SK-N-SH (cell line): ENCODE results near the gene PTPN4. TPM values are rescaled to one million over a fixed set of nuclear protein-coding genes. Genes with fewer than 3 reads are reported as not detected.

Experiments used
- CTCF ChIA-PET: fragments of 300-600, 350-600 bp; formaldehyde crosslinking; extraction: SDS; loops from one replicate; lab custom pipeline; 2021; lab: Yijun Ruan, JAX
- POLR2A ChIA-PET: fragments of 350-600 bp; sonication (Branson Sonifier 250); formaldehyde crosslinking; extraction: SDS; loops from one replicate; lab custom pipeline; 2020; ENCODE audit warnings: antibody characterized with exemption, inconsistent platforms; lab: Yijun Ruan, JAX
- DNase-seq: peaks from one replicate; pipeline ENCODE4 v3.0.0; 2012
- H2AFZ ChIP-seq: fragments of 200-600 bp; sonication (generic); 2 replicates; pipeline ENCODE4 v1.8.1; 2016; ENCODE audit warnings: antibody characterized with exemption, mild to moderate bottlenecking, low read depth
- H3F3A ChIP-seq: fragments of 200-600 bp; sonication (generic); replicated peaks from 2 replicates; pipeline ENCODE3; 2016; ENCODE audit warnings: antibody characterized with exemption, mild to moderate bottlenecking; ENCODE audit not compliant: insufficient read depth
- H3K27ac ChIP-seq, 2 experiments: fragments of 200-500 bp in 1 of 2; fragments of 200-600 bp in 1 of 2; sonication (Bioruptor generic) in 1 of 2; sonication (generic), shearing (Covaris generic) in 1 of 2; 2 replicates each; pipeline versions ENCODE4 v1.5.1 to v1.6.1; 2014 to 2016; ENCODE audit warnings: low read depth in 2 of 2, inconsistent platforms in 1 of 2, low read length in 1 of 2, mild to moderate bottlenecking in 1 of 2, mixed read lengths in 1 of 2
- H3K27me3 ChIP-seq: fragments of 200-600 bp; sonication (generic), shearing (Covaris generic); 2 replicates; pipeline ENCODE4 v1.6.1; 2016; ENCODE audit warnings: mixed run types; ENCODE audit not compliant: insufficient read depth
- H3K36me3 ChIP-seq, 2 experiments: fragments of 200-500 bp in 1 of 2; fragments of 200-600 bp in 1 of 2; sonication (Bioruptor generic) in 1 of 2; sonication (generic) in 1 of 2; replicated peaks in 1 of 2; 2 replicates each; pipeline versions ENCODE3 to v1.5.1; 2014 to 2016; ENCODE audit warnings: low read length in 1 of 2, mild to moderate bottlenecking in 1 of 2; ENCODE audit not compliant: insufficient read depth in 2 of 2, control insufficient read depth in 1 of 2
- H3K4me1 ChIP-seq, 2 experiments: fragments of 200-500 bp in 1 of 2; fragments of 200-600 bp in 1 of 2; sonication (Bioruptor generic) in 1 of 2; sonication (generic), shearing (Covaris generic) in 1 of 2; 2 replicates each; pipeline versions ENCODE4 v1.5.1 to v1.6.1; 2014 to 2016; ENCODE audit warnings: low read depth in 1 of 2, low read length in 1 of 2, mixed run types in 1 of 2; ENCODE audit not compliant: insufficient read depth in 2 of 2, control insufficient read depth in 1 of 2
- H3K4me2 ChIP-seq: fragments of 200-600 bp; sonication (generic), shearing (Covaris generic); 2 replicates; pipeline ENCODE4 v1.6.1; 2017; ENCODE audit warnings: mixed run types
- H3K4me3 ChIP-seq, 2 experiments: fragments of 200-500 bp in 1 of 2; fragments of 200-600 bp in 1 of 2; sonication (Bioruptor generic) in 1 of 2; sonication (generic), shearing (Covaris generic) in 1 of 2; 2 replicates each; pipeline versions ENCODE4 v1.5.1 to v1.8.1; 2014 to 2016; ENCODE audit warnings: low read depth in 2 of 2, inconsistent platforms in 1 of 2, low read length in 1 of 2, mild to moderate bottlenecking in 1 of 2, mixed read lengths in 1 of 2, moderate library complexity in 1 of 2
- H3K79me2 ChIP-seq: fragments of 200-600 bp; sonication (generic); 2 replicates; pipeline ENCODE4 v1.8.1; 2017; ENCODE audit warnings: mild to moderate bottlenecking; ENCODE audit not compliant: insufficient read depth
- H3K9ac ChIP-seq: fragments of 200-600 bp; sonication (generic); 2 replicates; pipeline ENCODE4 v1.6.1; 2017; ENCODE audit warnings: mixed run types
- H3K9me2 ChIP-seq: fragments of 200-600 bp; sonication (generic); 2 replicates; pipeline ENCODE4 v1.6.1; 2017; ENCODE audit warnings: mixed run types
- H3K9me3 ChIP-seq: fragments of 200-600 bp; sonication (generic); 2 replicates; pipeline ENCODE4 v1.6.1; 2017; ENCODE audit warnings: mixed run types, mild to moderate bottlenecking, moderate library complexity
- H4K20me1 ChIP-seq: fragments of 200-600 bp; sonication (generic); 2 replicates; pipeline ENCODE4 v1.6.1; 2017; ENCODE audit warnings: mild to moderate bottlenecking, mixed run types; ENCODE audit not compliant: insufficient read depth
- CHD2 ChIP-seq: fragments of 150-350 bp; IDR thresholded peaks from 2 replicates; pipeline ENCODE4 v1.6.1; 2018; ENCODE audit warnings: low read length; ENCODE audit not compliant: partially characterized antibody
- EZH2phosphoT487 ChIP-seq: fragments of 200-600 bp; sonication (generic); IDR thresholded peaks from 2 replicates; pipeline ENCODE4 v1.6.1; 2017; ENCODE audit warnings: low read depth, mixed run types, mild to moderate bottlenecking, antibody characterized with exemption, moderate library complexity, borderline replicate concordance
- FOSL2 ChIP-seq: IDR thresholded peaks from 2 replicates; pipeline ENCODE4 v1.4.0; 2012; ENCODE audit warnings: low read depth, mild to moderate bottlenecking, moderate library complexity, borderline replicate concordance
- FOXJ3 ChIP-seq: sonication (generic); formaldehyde crosslinking; IDR thresholded peaks from 2 replicates; pipeline ENCODE4 v1.5.1; 2020; ENCODE audit warnings: mild to moderate bottlenecking, missing genetic modification reagents
- FOXM1 ChIP-seq: IDR thresholded peaks from 2 replicates; pipeline ENCODE4 v1.4.0; 2012; ENCODE audit warnings: low read depth, mild to moderate bottlenecking
- JUND ChIP-seq: IDR thresholded peaks from 2 replicates; pipeline ENCODE4 v1.4.0; 2012
- MEF2A ChIP-seq: IDR thresholded peaks from 2 replicates; pipeline ENCODE4 v1.4.0; 2012; ENCODE audit warnings: low read depth, borderline replicate concordance
- MXI1 ChIP-seq: IDR thresholded peaks from 2 replicates; pipeline ENCODE4 v1.6.1; 2012; ENCODE audit warnings: mild to moderate bottlenecking, low read depth, low read length, improper control_type of control experiment
- POLR2AphosphoS5 ChIP-seq: IDR thresholded peaks from 2 replicates; pipeline ENCODE4 v1.6.1; 2012; ENCODE audit warnings: low read depth, low read length
- RCOR1 ChIP-seq: fragments of 150-350 bp; IDR thresholded peaks from 2 replicates; pipeline ENCODE4 v1.6.1; 2017; ENCODE audit warnings: antibody characterized with exemption, low read length
- RFX5 ChIP-seq: IDR thresholded peaks from 2 replicates; pipeline ENCODE4 v1.6.1; 2012; ENCODE audit warnings: mild to moderate bottlenecking, improper control_type of control experiment, low read length
- SIN3A ChIP-seq: IDR thresholded peaks from 2 replicates; pipeline ENCODE4 v1.6.1; 2012; ENCODE audit warnings: low read depth, mild to moderate bottlenecking, low read length, moderate library complexity, borderline replicate concordance
- TCF12 ChIP-seq: IDR thresholded peaks from 2 replicates; pipeline ENCODE4 v1.4.0; 2012
- YY1 ChIP-seq: IDR thresholded peaks from 2 replicates; pipeline ENCODE4 v1.4.0; 2012; ENCODE audit warnings: low read depth, mild to moderate bottlenecking
- WGBS: methylation state at CpG from one replicate; pipeline ENCODE4 v1.1.6; 2017; ENCODE audit warnings: low lambda C conversion rate; 5-methylcytosine and 5-hydroxymethylcytosine counted together
- polyA plus RNA-seq, 3 experiments: library from polyadenylated mRNA; depleted of rRNA; stranded (reverse); fragments of >200 nt; gene quantifications; 2 replicates each; pipeline ENCODE4 v1.2.3, GENCODE V29; 2012
- TF ChIP-seq, protein P1 (sequence below): IDR thresholded peaks from 2 replicates; pipeline ENCODE4; 2012
- TF ChIP-seq, protein P2 (sequence below): IDR thresholded peaks from 2 replicates; pipeline ENCODE4 v1.4.0; 2012; ENCODE audit warnings: low read depth, borderline replicate concordance
- TF ChIP-seq, protein P3 (sequence below): IDR thresholded peaks from 2 replicates; pipeline ENCODE4 v1.4.0; 2012; ENCODE audit warnings: low read depth
- TF ChIP-seq, protein P4 (sequence below): fragments of 150-350 bp; IDR thresholded peaks from 2 replicates; pipeline ENCODE4 v1.6.1; 2017; ENCODE audit warnings: antibody characterized with exemption, low read length, low read depth, borderline replicate concordance
- TF ChIP-seq, protein P5 (sequence below): IDR thresholded peaks from 2 replicates; pipeline ENCODE4 v1.6.1; 2012; ENCODE audit warnings: mild to moderate bottlenecking, low read depth, low read length, moderate library complexity

The PTPN4 gene
- polyA plus RNA-seq, 1 of the 3 experiments (the other 2 are of a cell fraction), result 6.2 TPM

DNA sequence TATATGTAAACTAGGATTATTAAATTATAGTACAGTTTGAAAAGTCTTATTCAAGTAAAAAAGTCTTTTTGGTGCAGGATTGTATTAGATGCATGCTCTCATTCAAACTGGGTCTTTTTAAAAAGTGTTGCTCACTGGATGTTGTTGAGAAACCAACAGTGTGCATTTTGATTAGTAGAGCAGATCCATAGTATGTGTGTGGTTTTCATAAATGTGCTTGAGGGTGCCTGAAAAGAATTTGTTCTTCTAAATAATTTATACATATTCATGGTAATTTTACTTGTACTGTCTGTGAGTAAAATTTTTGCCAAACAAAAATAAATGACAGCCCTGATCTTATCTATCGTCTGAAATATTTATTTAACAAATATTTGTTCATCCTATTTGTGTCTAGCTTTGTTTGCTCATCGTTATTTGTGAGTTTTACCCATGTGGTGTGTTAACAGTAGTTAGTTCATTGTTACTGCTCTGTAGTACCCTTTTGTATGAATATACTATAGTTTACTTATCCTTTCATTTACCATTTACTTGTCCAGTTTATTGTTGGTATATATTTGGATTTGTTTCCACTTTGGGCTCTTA, 50.4 kb downstream of the PTPN4 start:
- Histone ChIP-seq H3K36me3 (peaks cover 0 to 13% of the 10 kb centered on the region in 2 experiments), H3K9me2 (no peaks in the 10 kb centered on the region), H3K9ac (0 out of 2 replicates have a peak overlapping the region, but pooled peaks have one; percentile 10), H4K20me1 (no peaks in the 10 kb centered on the region), H3K4me1 (peaks cover 0 to 21% of the 10 kb centered on the region in 2 experiments; a peak in 2 of 4 replicates), H3K4me2 (peak overlapping the region; percentile 42), H3K79me2 (peaks cover 15% of the 10 kb centered on the region), H3F3A (peaks cover 24% of the 10 kb centered on the region), H3K27ac (peak overlapping the region; percentile 6 to 67), H3K9me3 (peaks cover 3% of the 10 kb centered on the region; the same call in 1 of the 2 replicates), H3K27me3 (no peaks in the 10 kb centered on the region), H2AFZ (no peak overlapping the region), H3K4me3 (no peak overlapping the region; a peak in 1 of 4 replicates)
- no peak for DNase-seq
- TF ChIP-seq CHD2 (no peak), RCOR1 (no peak), YY1 (no peak), RFX5 (no peak), JUND (no peak), FOXM1 (no peak), TCF12 (no peak), SIN3A (no peak), POLR2AphosphoS5 (no peak), EZH2phosphoT487 (no peak), FOSL2 (no peak), MEF2A (no peak), MXI1 (no peak), FOXJ3 (CRISPR knock-in tag) (no peak)
- TF ChIP-seq, protein P1, sequence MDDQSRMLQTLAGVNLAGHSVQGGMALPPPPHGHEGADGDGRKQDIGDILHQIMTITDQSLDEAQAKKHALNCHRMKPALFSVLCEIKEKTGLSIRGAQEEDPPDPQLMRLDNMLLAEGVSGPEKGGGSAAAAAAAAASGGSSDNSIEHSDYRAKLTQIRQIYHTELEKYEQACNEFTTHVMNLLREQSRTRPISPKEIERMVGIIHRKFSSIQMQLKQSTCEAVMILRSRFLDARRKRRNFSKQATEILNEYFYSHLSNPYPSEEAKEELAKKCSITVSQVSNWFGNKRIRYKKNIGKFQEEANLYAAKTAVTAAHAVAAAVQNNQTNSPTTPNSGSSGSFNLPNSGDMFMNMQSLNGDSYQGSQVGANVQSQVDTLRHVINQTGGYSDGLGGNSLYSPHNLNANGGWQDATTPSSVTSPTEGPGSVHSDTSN, result no peak
- TF ChIP-seq, protein P2, sequence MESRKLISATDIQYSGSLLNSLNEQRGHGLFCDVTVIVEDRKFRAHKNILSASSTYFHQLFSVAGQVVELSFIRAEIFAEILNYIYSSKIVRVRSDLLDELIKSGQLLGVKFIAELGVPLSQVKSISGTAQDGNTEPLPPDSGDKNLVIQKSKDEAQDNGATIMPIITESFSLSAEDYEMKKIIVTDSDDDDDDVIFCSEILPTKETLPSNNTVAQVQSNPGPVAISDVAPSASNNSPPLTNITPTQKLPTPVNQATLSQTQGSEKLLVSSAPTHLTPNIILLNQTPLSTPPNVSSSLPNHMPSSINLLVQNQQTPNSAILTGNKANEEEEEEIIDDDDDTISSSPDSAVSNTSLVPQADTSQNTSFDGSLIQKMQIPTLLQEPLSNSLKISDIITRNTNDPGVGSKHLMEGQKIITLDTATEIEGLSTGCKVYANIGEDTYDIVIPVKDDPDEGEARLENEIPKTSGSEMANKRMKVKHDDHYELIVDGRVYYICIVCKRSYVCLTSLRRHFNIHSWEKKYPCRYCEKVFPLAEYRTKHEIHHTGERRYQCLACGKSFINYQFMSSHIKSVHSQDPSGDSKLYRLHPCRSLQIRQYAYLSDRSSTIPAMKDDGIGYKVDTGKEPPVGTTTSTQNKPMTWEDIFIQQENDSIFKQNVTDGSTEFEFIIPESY, result no peak
- TF ChIP-seq, protein P3, sequence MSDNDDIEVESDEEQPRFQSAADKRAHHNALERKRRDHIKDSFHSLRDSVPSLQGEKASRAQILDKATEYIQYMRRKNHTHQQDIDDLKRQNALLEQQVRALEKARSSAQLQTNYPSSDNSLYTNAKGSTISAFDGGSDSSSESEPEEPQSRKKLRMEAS, result no peak
- TF ChIP-seq, protein P4, sequence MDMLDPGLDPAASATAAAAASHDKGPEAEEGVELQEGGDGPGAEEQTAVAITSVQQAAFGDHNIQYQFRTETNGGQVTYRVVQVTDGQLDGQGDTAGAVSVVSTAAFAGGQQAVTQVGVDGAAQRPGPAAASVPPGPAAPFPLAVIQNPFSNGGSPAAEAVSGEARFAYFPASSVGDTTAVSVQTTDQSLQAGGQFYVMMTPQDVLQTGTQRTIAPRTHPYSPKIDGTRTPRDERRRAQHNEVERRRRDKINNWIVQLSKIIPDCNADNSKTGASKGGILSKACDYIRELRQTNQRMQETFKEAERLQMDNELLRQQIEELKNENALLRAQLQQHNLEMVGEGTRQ, result no peak
- TF ChIP-seq, protein P5, sequence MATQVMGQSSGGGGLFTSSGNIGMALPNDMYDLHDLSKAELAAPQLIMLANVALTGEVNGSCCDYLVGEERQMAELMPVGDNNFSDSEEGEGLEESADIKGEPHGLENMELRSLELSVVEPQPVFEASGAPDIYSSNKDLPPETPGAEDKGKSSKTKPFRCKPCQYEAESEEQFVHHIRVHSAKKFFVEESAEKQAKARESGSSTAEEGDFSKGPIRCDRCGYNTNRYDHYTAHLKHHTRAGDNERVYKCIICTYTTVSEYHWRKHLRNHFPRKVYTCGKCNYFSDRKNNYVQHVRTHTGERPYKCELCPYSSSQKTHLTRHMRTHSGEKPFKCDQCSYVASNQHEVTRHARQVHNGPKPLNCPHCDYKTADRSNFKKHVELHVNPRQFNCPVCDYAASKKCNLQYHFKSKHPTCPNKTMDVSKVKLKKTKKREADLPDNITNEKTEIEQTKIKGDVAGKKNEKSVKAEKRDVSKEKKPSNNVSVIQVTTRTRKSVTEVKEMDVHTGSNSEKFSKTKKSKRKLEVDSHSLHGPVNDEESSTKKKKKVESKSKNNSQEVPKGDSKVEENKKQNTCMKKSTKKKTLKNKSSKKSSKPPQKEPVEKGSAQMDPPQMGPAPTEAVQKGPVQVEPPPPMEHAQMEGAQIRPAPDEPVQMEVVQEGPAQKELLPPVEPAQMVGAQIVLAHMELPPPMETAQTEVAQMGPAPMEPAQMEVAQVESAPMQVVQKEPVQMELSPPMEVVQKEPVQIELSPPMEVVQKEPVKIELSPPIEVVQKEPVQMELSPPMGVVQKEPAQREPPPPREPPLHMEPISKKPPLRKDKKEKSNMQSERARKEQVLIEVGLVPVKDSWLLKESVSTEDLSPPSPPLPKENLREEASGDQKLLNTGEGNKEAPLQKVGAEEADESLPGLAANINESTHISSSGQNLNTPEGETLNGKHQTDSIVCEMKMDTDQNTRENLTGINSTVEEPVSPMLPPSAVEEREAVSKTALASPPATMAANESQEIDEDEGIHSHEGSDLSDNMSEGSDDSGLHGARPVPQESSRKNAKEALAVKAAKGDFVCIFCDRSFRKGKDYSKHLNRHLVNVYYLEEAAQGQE, result no peak
- CTCF ChIA-PET, result interaction anchor here (1.4 kb wide), 1 partner anchor 16 kb away, joined by 3 read pairs; no protein-coding TSS in a partner anchor
- POLR2A ChIA-PET, result no interaction called here
- WGBS, result 71% methylated on average over 2 of the region's 2 CpGs
